B cell (primary cell): ENCODE results near the gene STX8. TPM values are rescaled to one million over a fixed set of nuclear protein-coding genes. Genes with fewer than 3 reads are reported as not detected.

Source experiments
- ATAC-seq: fragments of 200-7000 bp; cut with Tn5 transposase; one replicate; pipeline ENCODE4 v1.10.0; 2021; ENCODE audit warnings: low read depth, mild to moderate bottlenecking, moderate number of reproducible peaks, moderate library complexity
- CTCF ChIA-PET: fragments of 350-600 bp; sonication (Branson Sonifier 250); formaldehyde crosslinking; loops from one replicate; lab custom pipeline; 2021; ENCODE audit warnings: antibody characterized with exemption, inconsistent platforms; lab: Charles Lee
- POLR2A ChIA-PET: fragments of 350-600 bp; sonication (Branson Sonifier 250); formaldehyde crosslinking; loops from one replicate; lab custom pipeline; 2021; ENCODE audit warnings: antibody characterized with exemption; lab: Charles Lee
- DNase-seq: peaks from one replicate; pipeline ENCODE4 v3.0.0; 2013
- H2AFZ ChIP-seq: 2 replicates; pipeline ENCODE4 v1.6.1; 2012; ENCODE audit warnings: mild to moderate bottlenecking, low read depth, low read length; ENCODE audit not compliant: insufficient read depth, poor library complexity, severe bottlenecking
- H3K27ac ChIP-seq, 2 donors: 1 replicate in 1 of 2; 2 replicates in 1 of 2; pipeline ENCODE4 v1.5.1; 2012 to 2013; ENCODE audit warnings: low read length in 2 of 2, mild to moderate bottlenecking in 2 of 2, moderate library complexity in 1 of 2
- H3K27me3 ChIP-seq, 4 experiments: fragments of 200-600 bp in 1 of 4; sonication (generic) in 1 of 4; replicated peaks in 1 of 4; 1 replicate in 2 of 4; 2 replicates in 2 of 4; pipeline versions ENCODE4 v1.6.1 to v1.7.0; 2013 to 2016; ENCODE audit warnings: low read length in 3 of 4, mild to moderate bottlenecking in 2 of 4, mixed read lengths in 1 of 4, moderate library complexity in 1 of 4; ENCODE audit not compliant: insufficient read depth in 4 of 4, control insufficient read depth in 3 of 4; ENCODE audit errors: control extremely low read depth in 1 of 4
- H3K36me3 ChIP-seq, 2 experiments: replicated peaks in 1 of 2; 1 replicate in 1 of 2; 2 replicates in 1 of 2; pipeline versions ENCODE4 v1.6.1 to v1.7.1; 2013; ENCODE audit warnings: low read length in 1 of 2; ENCODE audit not compliant: insufficient read depth in 2 of 2, control insufficient read depth in 1 of 2; ENCODE audit errors: control extremely low read depth in 1 of 2, extremely low read depth in 1 of 2
- H3K4me1 ChIP-seq, 2 donors: fragments of 200-600 bp in 1 of 2; sonication (generic) in 1 of 2; 1 replicate in 1 of 2; 2 replicates in 1 of 2; pipeline versions ENCODE4 v1.5.1 to v1.6.1; 2013 to 2017; ENCODE audit warnings: low read length in 2 of 2; ENCODE audit not compliant: control insufficient read depth in 2 of 2, insufficient read depth in 2 of 2
- H3K4me2 ChIP-seq: replicated peaks from 2 replicates; pipeline ENCODE3; 2012; ENCODE audit warnings: mild to moderate bottlenecking, low read depth, low read length; ENCODE audit not compliant: poor library complexity, severe bottlenecking
- H3K4me3 ChIP-seq, 5 experiments: fragments of 200-600 bp in 1 of 5; sonication (generic) in 1 of 5; 1 replicate in 3 of 5; 2 replicates in 2 of 5; pipeline versions ENCODE4 v1.5.1 to v1.7.0; 2011 to 2016; ENCODE audit warnings: low read length in 4 of 5, mild to moderate bottlenecking in 4 of 5, low read depth in 2 of 5, control low read depth in 1 of 5, moderate library complexity in 1 of 5; ENCODE audit not compliant: insufficient read depth in 1 of 5; ENCODE audit errors: control extremely low read depth in 1 of 5, extremely low read depth in 1 of 5
- H3K79me2 ChIP-seq: fragments of 200-600 bp; sonication (generic); one replicate; pipeline ENCODE4 v1.6.0; 2016; ENCODE audit warnings: low read length; ENCODE audit not compliant: control insufficient read depth, insufficient read depth
- H3K9ac ChIP-seq: fragments of 200-600 bp; sonication (generic); 2 replicates; pipeline ENCODE4 v1.6.1; 2017; ENCODE audit warnings: mild to moderate bottlenecking, low read length, moderate library complexity
- H3K9me3 ChIP-seq, 3 donors: one replicate each; pipeline versions ENCODE4 v1.6.1 to v1.7.1; 2013; ENCODE audit warnings: low read length in 2 of 3; ENCODE audit not compliant: control insufficient read depth in 2 of 3, insufficient read depth in 1 of 3; ENCODE audit errors: control extremely low read depth in 1 of 3
- H4K20me1 ChIP-seq: 2 replicates; pipeline ENCODE4 v1.6.0; 2012; ENCODE audit warnings: mild to moderate bottlenecking, low read length; ENCODE audit not compliant: insufficient read depth, control insufficient read depth, poor library complexity, severe bottlenecking
- H3K27ac Mint-ChIP-seq: one replicate; pipeline ENCODE4 v1.8.0; 2021; ENCODE audit warnings: mixed read lengths
- H3K27me3 Mint-ChIP-seq: one replicate; pipeline ENCODE4 v1.8.0; 2021; ENCODE audit warnings: mixed read lengths
- H3K4me1 Mint-ChIP-seq: one replicate; pipeline ENCODE4 v1.8.0; 2021; ENCODE audit warnings: mixed read lengths
- H3K4me3 Mint-ChIP-seq: one replicate; pipeline ENCODE4 v1.8.0; 2021; ENCODE audit warnings: mixed read lengths
- H3K9me3 Mint-ChIP-seq: one replicate; pipeline ENCODE4 v1.8.0; 2022; ENCODE audit warnings: mixed read lengths; ENCODE audit not compliant: insufficient read depth
- EZH2 ChIP-seq: IDR thresholded peaks from 2 replicates; pipeline ENCODE4 v1.6.1; 2012; ENCODE audit warnings: borderline replicate concordance, low read depth, mild to moderate bottlenecking, moderate library complexity, low read length; ENCODE audit not compliant: insufficient read depth, poor library complexity, severe bottlenecking
- WGBS: methylation state at CpG from one replicate; pipeline ENCODE4 v1.1.5; 2013; ENCODE audit warnings: missing lambda C conversion rate; ENCODE audit not compliant: insufficient coverage; 5-methylcytosine and 5-hydroxymethylcytosine counted together
- intact Hi-C: fragments of 100-400 bp; cut with micrococcal nuclease; formaldehyde crosslinking; loops from one replicate; pipeline ENCODE4 v1.10.0; 2022
- polyA plus RNA-seq: library from polyadenylated mRNA; depleted of rRNA; stranded (reverse); fragments of >200 nt; gene quantifications from 2 replicates; pipeline ENCODE4 v1.2.3, GENCODE V29; 2012
- total RNA-seq, 2 donors: library from RNA; stranded (reverse); fragments of 120-200 nt in 1 of 2; gene quantifications; 1 replicate in 1 of 2; 2 replicates in 1 of 2; pipeline versions ENCODE4 v1.2.3 to v1.2.4, GENCODE V29; 2013 to 2022
- TF ChIP-seq, protein P1 (sequence below): fragments of 200-600 bp; IDR thresholded peaks from one replicate; pipeline ENCODE4 v1.8.0; 2022; ENCODE audit warnings: antibody characterized with exemption, mild to moderate bottlenecking

STX8 gene
- total and polyA plus RNA-seq, 2 donors (not counting 1 experiment from before 2014, with no cell fraction given) = 35.8 to 61.5 TPM

DNA sequence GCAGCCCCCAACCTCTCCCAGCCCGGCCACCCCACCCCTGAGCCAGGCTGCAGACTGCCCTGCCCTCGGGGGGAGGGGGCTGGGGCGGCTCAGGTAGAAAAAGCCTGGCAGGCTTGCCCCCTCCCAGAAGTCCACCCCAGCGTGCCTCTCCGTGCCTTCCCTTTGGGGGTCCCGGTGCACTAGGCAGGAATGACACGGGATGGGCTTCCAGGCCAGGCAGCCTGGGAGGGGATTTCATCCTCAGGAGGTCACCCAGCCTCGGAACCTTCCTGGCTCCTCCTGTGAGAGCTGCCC is 369.3 kb downstream of the STX8 start:
- Histone ChIP-seq H3K4me2 (no peak overlapping the region), H3K4me1 (peaks cover 24 to 29% of the 10 kb centered on the region in 2 donors), H3K36me3 (no peaks in the 10 kb centered on the region), H3K9me3 (no peaks in the 10 kb centered on the region), H3K4me3 (no peak overlapping the region), H3K27me3 (no peaks in the 10 kb centered on the region), H3K79me2 (no peaks in the 10 kb centered on the region), H3K9ac (no peak overlapping the region), H2AFZ (no peak overlapping the region), H4K20me1 (no peaks in the 10 kb centered on the region), H3K27ac (no peak overlapping the region)
- Mint-ChIP-seq H3K4me1 (peaks cover 32% of the 10 kb centered on the region), H3K27me3 (no peaks in the 10 kb centered on the region), H3K9me3 (no peaks in the 10 kb centered on the region), H3K4me3 (no peak overlapping the region), H3K27ac (no peak overlapping the region)
- ChIA-PET CTCF (no interaction called here), POLR2A (no interaction called here)
- TF ChIP-seq EZH2 = no peak
- TF ChIP-seq, protein P1, sequence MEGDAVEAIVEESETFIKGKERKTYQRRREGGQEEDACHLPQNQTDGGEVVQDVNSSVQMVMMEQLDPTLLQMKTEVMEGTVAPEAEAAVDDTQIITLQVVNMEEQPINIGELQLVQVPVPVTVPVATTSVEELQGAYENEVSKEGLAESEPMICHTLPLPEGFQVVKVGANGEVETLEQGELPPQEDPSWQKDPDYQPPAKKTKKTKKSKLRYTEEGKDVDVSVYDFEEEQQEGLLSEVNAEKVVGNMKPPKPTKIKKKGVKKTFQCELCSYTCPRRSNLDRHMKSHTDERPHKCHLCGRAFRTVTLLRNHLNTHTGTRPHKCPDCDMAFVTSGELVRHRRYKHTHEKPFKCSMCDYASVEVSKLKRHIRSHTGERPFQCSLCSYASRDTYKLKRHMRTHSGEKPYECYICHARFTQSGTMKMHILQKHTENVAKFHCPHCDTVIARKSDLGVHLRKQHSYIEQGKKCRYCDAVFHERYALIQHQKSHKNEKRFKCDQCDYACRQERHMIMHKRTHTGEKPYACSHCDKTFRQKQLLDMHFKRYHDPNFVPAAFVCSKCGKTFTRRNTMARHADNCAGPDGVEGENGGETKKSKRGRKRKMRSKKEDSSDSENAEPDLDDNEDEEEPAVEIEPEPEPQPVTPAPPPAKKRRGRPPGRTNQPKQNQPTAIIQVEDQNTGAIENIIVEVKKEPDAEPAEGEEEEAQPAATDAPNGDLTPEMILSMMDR = no peak
- WGBS = 83% methylated on average over 7 of the region's 8 CpGs
- no peak for DNase-seq
- no peak for ATAC-seq
- intact Hi-C loops = no loop called here

- peak overlapping the region; percentile 21 for H3K4me2 ChIP-seq
- no peak overlapping the region for H3K4me3 ChIP-seq
- no peak overlapping the region for H3K4me3 Mint-ChIP-seq
- no peak for ATAC-seq
- TF ChIP-seq, protein P1 = no peak
- no peak for TF ChIP-seq EZH2
- no peaks in the 10 kb centered on the region for H3K27me3 Mint-ChIP-seq
- WGBS = 97% methylated on average over 14 of the region's 14 CpGs
- H3K27ac ChIP-seq = no peak overlapping the region
- no peaks in the 10 kb centered on the region for H3K9me3 ChIP-seq
- no peaks in the 10 kb centered on the region for H3K79me2 ChIP-seq
- H3K4me1 Mint-ChIP-seq = peaks cover 38% of the 10 kb centered on the region
- H3K27ac Mint-ChIP-seq = no peak overlapping the region
- H2AFZ ChIP-seq = no peak overlapping the region
- H3K9ac ChIP-seq = no peak overlapping the region
- no peaks in the 10 kb centered on the region for H3K9me3 Mint-ChIP-seq
- H3K27me3 ChIP-seq = no peaks in the 10 kb centered on the region
- peaks cover 30 to 35% of the 10 kb centered on the region in 2 donors for H3K4me1 ChIP-seq
- intact Hi-C loops = no loop called here
- POLR2A ChIA-PET = no interaction called here
- H3K36me3 ChIP-seq = no peaks in the 10 kb centered on the region
- H4K20me1 ChIP-seq = no peaks in the 10 kb centered on the region
- DNase-seq = no peak
- CTCF ChIA-PET = no interaction called here
Measured at GRCh38 chr17:9205520-9206409, 369.9 kb downstream of the STX8 start.
